ENCODE measurements around the gene IQSEC1.

The IQSEC1 gene

GRCh38 chr3:12877040-12877439 lies 196.2 kb downstream of the IQSEC1 start:
- no peaks in the 10 kb centered on the region for H3K9me3 ChIP-seq (ENCODE audit: control insufficient read depth, low read length)
- H3K27me3 ChIP-seq (replicated peaks; ENCODE audit: control insufficient read depth, insufficient read depth, low read length, poor library complexity, severe bottlenecking) = peaks cover 3% of the 10 kb centered on the region
- no peak overlapping the region for H3K4me3 ChIP-seq (ENCODE audit: insufficient read depth, low read depth, low read length, poor library complexity, severe bottlenecking)
- DNase-seq = no peak
- peaks cover 4% of the 10 kb centered on the region for H3K4me1 ChIP-seq (ENCODE audit: control insufficient read depth, insufficient read depth, low read length, poor library complexity, severe bottlenecking)
- H3K36me3 ChIP-seq (ENCODE audit: control insufficient read depth, insufficient read depth, low read length) = no peaks in the 10 kb centered on the region
- H3K27ac ChIP-seq (ENCODE audit: insufficient read depth, low read length, poor library complexity, severe bottlenecking) = no peak overlapping the region

DNA sequence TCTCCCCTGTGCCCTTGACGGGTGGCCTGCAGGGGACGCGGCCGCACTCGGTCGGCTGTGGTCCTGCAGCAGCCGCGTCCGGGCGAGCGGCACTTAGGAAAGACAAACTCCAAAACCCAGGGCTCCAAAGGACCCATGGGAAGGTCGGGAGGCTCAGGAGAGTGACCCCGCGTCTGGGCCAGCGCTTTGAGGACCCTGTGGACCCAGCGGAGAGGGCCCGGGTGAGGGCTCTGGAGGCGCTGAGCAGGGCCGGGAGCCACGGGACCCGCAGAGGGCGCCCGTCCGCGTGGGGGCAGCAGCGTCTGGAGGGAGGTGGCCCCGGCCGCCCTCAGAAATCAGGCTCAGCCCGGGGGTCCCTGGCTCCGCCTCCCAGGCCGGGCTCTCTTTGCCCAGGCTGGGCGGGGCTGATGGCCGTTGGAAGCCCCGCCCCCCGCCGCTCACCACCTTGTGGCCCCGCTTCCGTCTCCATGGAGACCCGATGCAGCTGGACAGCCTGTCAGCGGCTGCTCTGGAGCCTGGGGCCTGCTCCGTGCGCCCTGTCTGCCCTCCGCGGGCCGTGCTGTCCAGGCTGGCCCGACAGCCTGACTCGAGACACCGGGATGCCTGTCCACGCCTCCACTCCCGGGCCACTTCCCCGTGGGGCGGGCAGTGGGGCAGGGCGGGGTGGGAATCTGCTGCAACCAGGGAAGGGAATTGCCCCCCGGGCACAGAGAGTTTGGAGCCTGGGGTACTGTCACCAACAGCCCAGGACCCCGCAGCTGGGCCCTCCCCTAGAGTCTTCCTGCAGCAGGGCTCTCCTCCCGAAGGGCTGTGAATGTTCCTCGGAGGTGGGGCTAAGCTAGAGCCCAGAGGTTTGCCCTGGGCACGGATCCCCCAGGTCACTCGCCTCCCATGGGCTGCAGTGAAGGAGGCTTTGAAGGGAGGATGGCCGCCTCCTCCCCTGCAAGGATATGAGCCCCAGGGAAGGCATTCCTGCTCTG lies 197.1 kb downstream of the IQSEC1 start:
- no peak for DNase-seq
- Histone ChIP-seq H3K36me3 (ENCODE audit: control insufficient read depth, insufficient read depth, low read length) (no peaks in the 10 kb centered on the region), H3K9me3 (ENCODE audit: control insufficient read depth, low read length) (no peaks in the 10 kb centered on the region), H3K27me3 (replicated peaks; ENCODE audit: control insufficient read depth, insufficient read depth, low read length, poor library complexity, severe bottlenecking) (peaks cover 3% of the 10 kb centered on the region), H3K27ac (ENCODE audit: insufficient read depth, low read length, poor library complexity, severe bottlenecking) (no peak overlapping the region), H3K4me1 (ENCODE audit: control insufficient read depth, insufficient read depth, low read length, poor library complexity, severe bottlenecking) (peaks cover 4% of the 10 kb centered on the region), H3K4me3 (ENCODE audit: insufficient read depth, low read depth, low read length, poor library complexity, severe bottlenecking) (no peak overlapping the region)

DNA sequence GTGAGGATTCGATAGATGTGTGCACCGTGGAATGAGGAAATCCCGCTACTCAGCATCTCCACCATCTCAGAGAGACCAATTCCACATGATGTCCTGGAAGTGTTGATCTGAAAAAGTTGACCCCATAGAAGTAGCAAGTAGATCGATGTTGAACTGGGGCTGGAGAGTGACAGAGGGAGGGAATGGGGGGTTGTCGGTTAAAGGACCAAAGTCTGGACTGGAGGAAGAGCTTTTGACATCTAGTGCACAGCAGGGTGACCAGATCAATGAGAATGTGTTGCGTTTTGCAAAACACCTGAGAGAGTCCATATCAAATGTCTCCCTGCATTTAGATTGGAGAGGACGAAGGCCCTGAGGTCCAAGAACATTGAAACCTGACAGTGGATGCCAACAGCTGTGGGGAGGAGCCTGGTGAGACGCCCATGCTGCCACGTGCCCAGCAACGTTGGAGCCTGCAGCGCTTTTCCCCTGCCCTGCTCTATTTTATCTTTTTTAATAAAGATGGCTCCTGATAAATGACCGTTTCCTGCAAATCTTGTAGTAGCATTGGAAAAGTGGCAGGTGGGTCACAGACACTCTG lies 201.7 kb downstream of the IQSEC1 start:
- Histone ChIP-seq H3K4me1 (ENCODE audit: control insufficient read depth, insufficient read depth, low read length, poor library complexity, severe bottlenecking) (peaks cover 14% of the 10 kb centered on the region), H3K27ac (ENCODE audit: insufficient read depth, low read length, poor library complexity, severe bottlenecking) (no peak overlapping the region), H3K27me3 (replicated peaks; ENCODE audit: control insufficient read depth, insufficient read depth, low read length, poor library complexity, severe bottlenecking) (peaks cover 11% of the 10 kb centered on the region), H3K36me3 (ENCODE audit: control insufficient read depth, insufficient read depth, low read length) (no peaks in the 10 kb centered on the region), H3K4me3 (ENCODE audit: insufficient read depth, low read depth, low read length, poor library complexity, severe bottlenecking) (no peak overlapping the region), H3K9me3 (ENCODE audit: control insufficient read depth, low read length) (no peaks in the 10 kb centered on the region)
- no peak for DNase-seq

DNA sequence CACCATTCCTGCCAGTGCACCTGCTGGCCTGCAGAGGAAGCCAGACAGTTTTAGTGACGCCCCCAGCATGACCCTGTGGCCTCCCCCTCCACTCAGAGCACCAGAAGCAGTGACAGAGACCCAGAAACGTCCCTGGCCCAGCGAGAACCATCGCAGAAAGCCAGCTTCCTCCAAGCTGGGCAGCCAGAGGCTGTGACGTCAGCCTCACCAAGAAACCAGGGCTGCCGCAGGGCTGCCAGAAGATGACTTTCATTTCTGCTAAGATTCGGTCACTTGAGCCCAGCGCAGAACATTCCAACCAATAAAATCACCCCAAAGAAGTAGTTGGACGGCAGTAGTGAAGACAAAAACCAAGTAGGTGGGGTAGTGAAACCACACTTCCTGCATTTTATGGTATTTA lies 202.3 kb downstream of the IQSEC1 start:
- no peak for DNase-seq
- Histone ChIP-seq H3K27me3 (replicated peaks; ENCODE audit: control insufficient read depth, insufficient read depth, low read length, poor library complexity, severe bottlenecking) (peaks cover 11% of the 10 kb centered on the region), H3K27ac (ENCODE audit: insufficient read depth, low read length, poor library complexity, severe bottlenecking) (no peak overlapping the region), H3K9me3 (ENCODE audit: control insufficient read depth, low read length) (no peaks in the 10 kb centered on the region), H3K4me1 (ENCODE audit: control insufficient read depth, insufficient read depth, low read length, poor library complexity, severe bottlenecking) (peaks cover 10% of the 10 kb centered on the region), H3K4me3 (ENCODE audit: insufficient read depth, low read depth, low read length, poor library complexity, severe bottlenecking) (no peak overlapping the region), H3K36me3 (ENCODE audit: control insufficient read depth, insufficient read depth, low read length) (no peaks in the 10 kb centered on the region)

- H3K27ac ChIP-seq (ENCODE audit: insufficient read depth, low read length, poor library complexity, severe bottlenecking) = no peak overlapping the region
- peaks cover 8% of the 10 kb centered on the region for H3K27me3 ChIP-seq (replicated peaks; ENCODE audit: control insufficient read depth, insufficient read depth, low read length, poor library complexity, severe bottlenecking)
- no peak for DNase-seq
- H3K4me1 ChIP-seq (ENCODE audit: control insufficient read depth, insufficient read depth, low read length, poor library complexity, severe bottlenecking) = peaks cover 10% of the 10 kb centered on the region
- H3K36me3 ChIP-seq (ENCODE audit: control insufficient read depth, insufficient read depth, low read length) = no peaks in the 10 kb centered on the region
- peak overlapping the region; percentile 48 for H3K4me3 ChIP-seq (ENCODE audit: insufficient read depth, low read depth, low read length, poor library complexity, severe bottlenecking)
- no peaks in the 10 kb centered on the region for H3K9me3 ChIP-seq (ENCODE audit: control insufficient read depth, low read length)
Observed at GRCh38 chr3:12869035-12869621, 204.1 kb downstream of the IQSEC1 start.

- peak overlapping the region; percentile 48 for H3K4me3 ChIP-seq (ENCODE audit: insufficient read depth, low read depth, low read length, poor library complexity, severe bottlenecking)
Observed at GRCh38 chr3:12868039-12869034, 204.9 kb downstream of the IQSEC1 start.

GRCh38 chr3:12866836-12867235 lies 206.4 kb downstream of the IQSEC1 start:
- no peaks in the 10 kb centered on the region for H3K9me3 ChIP-seq (ENCODE audit: control insufficient read depth, low read length)
- H3K27me3 ChIP-seq (replicated peaks; ENCODE audit: control insufficient read depth, insufficient read depth, low read length, poor library complexity, severe bottlenecking) = peaks cover 8% of the 10 kb centered on the region
- H3K27ac ChIP-seq (ENCODE audit: insufficient read depth, low read length, poor library complexity, severe bottlenecking) = no peak overlapping the region
- peaks cover 10% of the 10 kb centered on the region for H3K4me1 ChIP-seq (ENCODE audit: control insufficient read depth, insufficient read depth, low read length, poor library complexity, severe bottlenecking)
- no peak overlapping the region for H3K4me3 ChIP-seq (ENCODE audit: insufficient read depth, low read depth, low read length, poor library complexity, severe bottlenecking)
- no peaks in the 10 kb centered on the region for H3K36me3 ChIP-seq (ENCODE audit: control insufficient read depth, insufficient read depth, low read length)
- DNase-seq = no peak

More at GRCh38 chr3:12868039-12869034, 204.9 kb downstream of the IQSEC1 start:
- Histone ChIP-seq H3K27me3 (replicated peaks; ENCODE audit: control insufficient read depth, insufficient read depth, low read length, poor library complexity, severe bottlenecking) (peaks cover 8% of the 10 kb centered on the region), H3K4me1 (ENCODE audit: control insufficient read depth, insufficient read depth, low read length, poor library complexity, severe bottlenecking) (peaks cover 10% of the 10 kb centered on the region), H3K9me3 (ENCODE audit: control insufficient read depth, low read length) (no peaks in the 10 kb centered on the region), H3K36me3 (ENCODE audit: control insufficient read depth, insufficient read depth, low read length) (no peaks in the 10 kb centered on the region), H3K27ac (ENCODE audit: insufficient read depth, low read length, poor library complexity, severe bottlenecking) (no peak overlapping the region)
- DNase-seq = peak; percentile 14 to 31 (median 22)

GRCh38 chr3:12865271-12865670 lies 208.0 kb downstream of the IQSEC1 start:
- Histone ChIP-seq H3K27me3 (replicated peaks; ENCODE audit: control insufficient read depth, insufficient read depth, low read length, poor library complexity, severe bottlenecking) (peaks cover 8% of the 10 kb centered on the region), H3K9me3 (ENCODE audit: control insufficient read depth, low read length) (no peaks in the 10 kb centered on the region), H3K4me3 (ENCODE audit: insufficient read depth, low read depth, low read length, poor library complexity, severe bottlenecking) (no peak overlapping the region), H3K36me3 (ENCODE audit: control insufficient read depth, insufficient read depth, low read length) (no peaks in the 10 kb centered on the region), H3K27ac (ENCODE audit: insufficient read depth, low read length, poor library complexity, severe bottlenecking) (no peak overlapping the region), H3K4me1 (ENCODE audit: control insufficient read depth, insufficient read depth, low read length, poor library complexity, severe bottlenecking) (peaks cover 10% of the 10 kb centered on the region)
- DNase-seq = no peak

GRCh38 chr3:12862387-12862786 lies 210.8 kb downstream of the IQSEC1 start:
- H3K4me3 ChIP-seq (ENCODE audit: insufficient read depth, low read depth, low read length, poor library complexity, severe bottlenecking) = no peak overlapping the region
- no peak for DNase-seq
- H3K4me1 ChIP-seq (ENCODE audit: control insufficient read depth, insufficient read depth, low read length, poor library complexity, severe bottlenecking) = no peaks in the 10 kb centered on the region
- H3K36me3 ChIP-seq (ENCODE audit: control insufficient read depth, insufficient read depth, low read length) = no peaks in the 10 kb centered on the region
- no peaks in the 10 kb centered on the region for H3K27me3 ChIP-seq (replicated peaks; ENCODE audit: control insufficient read depth, insufficient read depth, low read length, poor library complexity, severe bottlenecking)
- H3K9me3 ChIP-seq (ENCODE audit: control insufficient read depth, low read length) = no peaks in the 10 kb centered on the region
- H3K27ac ChIP-seq (ENCODE audit: insufficient read depth, low read length, poor library complexity, severe bottlenecking) = no peak overlapping the region
